ENCODE results near the gene IL10RA.

The IL10RA gene

DNA sequence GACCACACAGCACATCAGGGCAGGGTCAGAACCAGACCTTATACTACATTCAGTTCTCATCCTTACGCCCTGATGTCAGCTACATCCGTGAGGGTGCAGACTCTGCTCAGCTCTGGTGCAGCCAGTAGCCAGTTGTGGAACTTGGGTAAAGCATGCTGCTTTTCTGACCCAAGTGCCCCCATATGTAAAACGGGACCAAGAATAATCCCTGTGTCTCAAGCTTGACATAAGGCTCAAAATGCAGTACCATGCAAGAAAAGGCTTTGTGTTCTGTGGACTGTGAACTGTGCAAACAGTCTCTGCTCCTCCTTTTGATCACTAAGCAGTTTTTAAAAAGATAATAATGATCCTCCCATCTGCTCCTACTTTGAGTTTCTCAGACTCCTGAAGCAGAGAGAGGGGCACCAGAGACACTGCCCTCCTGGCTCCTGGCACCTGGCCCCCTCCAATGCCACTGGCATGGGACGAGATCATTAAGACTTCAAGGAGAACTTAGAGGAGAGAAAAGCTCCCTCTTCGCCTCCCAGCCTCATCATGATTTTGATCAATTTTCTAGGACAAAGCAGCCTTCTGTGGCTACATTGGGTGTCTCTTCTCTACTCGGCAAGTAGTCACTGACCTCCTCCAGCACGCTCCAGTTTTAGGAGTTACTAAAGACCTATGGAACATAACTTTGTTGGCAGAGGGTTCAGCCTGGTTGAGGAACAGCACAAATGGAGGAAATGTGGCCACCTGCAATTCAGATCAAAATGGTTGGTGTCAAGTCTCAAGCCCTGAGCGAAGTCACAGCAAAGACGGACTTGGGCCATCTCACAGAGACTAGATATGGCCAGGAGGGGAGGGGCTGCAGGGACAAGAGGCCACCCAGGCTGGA is 23.9 kb downstream of the IL10RA start:
- TF ChIP-seq, protein P1, sequence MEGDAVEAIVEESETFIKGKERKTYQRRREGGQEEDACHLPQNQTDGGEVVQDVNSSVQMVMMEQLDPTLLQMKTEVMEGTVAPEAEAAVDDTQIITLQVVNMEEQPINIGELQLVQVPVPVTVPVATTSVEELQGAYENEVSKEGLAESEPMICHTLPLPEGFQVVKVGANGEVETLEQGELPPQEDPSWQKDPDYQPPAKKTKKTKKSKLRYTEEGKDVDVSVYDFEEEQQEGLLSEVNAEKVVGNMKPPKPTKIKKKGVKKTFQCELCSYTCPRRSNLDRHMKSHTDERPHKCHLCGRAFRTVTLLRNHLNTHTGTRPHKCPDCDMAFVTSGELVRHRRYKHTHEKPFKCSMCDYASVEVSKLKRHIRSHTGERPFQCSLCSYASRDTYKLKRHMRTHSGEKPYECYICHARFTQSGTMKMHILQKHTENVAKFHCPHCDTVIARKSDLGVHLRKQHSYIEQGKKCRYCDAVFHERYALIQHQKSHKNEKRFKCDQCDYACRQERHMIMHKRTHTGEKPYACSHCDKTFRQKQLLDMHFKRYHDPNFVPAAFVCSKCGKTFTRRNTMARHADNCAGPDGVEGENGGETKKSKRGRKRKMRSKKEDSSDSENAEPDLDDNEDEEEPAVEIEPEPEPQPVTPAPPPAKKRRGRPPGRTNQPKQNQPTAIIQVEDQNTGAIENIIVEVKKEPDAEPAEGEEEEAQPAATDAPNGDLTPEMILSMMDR (IDR thresholded peaks at IDR 0.05; ENCODE audit: low read depth, low read length, missing control alignments), result no peak
- no peak overlapping the region for H3K4me3 ChIP-seq (ENCODE audit: low read depth, low read length)
- DNase-seq (ENCODE audit: low read depth), result no peak

DNA sequence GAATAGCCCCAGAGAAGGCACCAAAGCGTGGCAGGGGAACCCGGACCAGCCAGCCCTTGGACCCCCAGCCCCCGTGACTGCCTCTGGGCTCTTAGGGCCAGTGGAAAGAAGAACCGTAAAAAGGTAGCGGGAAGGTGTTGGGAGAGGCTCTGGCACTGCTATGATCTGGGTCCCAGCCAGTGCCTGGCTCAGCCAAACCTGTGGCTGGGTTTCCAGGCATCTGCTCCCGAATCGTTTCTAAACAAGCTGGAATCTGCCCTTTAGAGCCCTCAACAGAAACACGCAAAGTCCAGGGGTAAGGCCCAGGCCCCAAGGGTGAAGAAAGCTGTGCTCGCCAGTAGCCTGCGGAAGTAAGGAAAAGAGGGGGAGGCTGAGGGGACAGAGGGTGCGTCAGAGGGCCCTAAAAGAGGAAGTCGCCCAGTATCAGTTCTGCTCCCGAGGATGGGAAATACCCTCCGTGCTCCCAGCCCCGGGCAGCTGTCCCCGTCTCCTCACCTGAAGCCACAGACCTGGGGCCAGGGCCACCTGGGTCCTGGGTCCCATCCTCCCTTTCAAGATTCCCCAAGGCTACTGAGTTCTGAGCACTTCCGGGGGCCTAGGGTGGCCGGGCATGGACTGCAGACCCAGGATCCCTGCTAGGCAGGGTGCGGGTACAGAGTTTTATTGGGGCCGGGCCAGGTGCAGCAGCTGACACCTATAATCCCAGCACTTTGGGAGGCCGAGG is 24.7 kb downstream of the IL10RA start:
- TF ChIP-seq, protein P1 (IDR thresholded peaks at IDR 0.05; ENCODE audit: low read depth, low read length, missing control alignments), result no peak
- H3K4me3 ChIP-seq (ENCODE audit: low read depth, low read length), result no peak overlapping the region
- DNase-seq (ENCODE audit: low read depth), result peak; percentile 82

DNA sequence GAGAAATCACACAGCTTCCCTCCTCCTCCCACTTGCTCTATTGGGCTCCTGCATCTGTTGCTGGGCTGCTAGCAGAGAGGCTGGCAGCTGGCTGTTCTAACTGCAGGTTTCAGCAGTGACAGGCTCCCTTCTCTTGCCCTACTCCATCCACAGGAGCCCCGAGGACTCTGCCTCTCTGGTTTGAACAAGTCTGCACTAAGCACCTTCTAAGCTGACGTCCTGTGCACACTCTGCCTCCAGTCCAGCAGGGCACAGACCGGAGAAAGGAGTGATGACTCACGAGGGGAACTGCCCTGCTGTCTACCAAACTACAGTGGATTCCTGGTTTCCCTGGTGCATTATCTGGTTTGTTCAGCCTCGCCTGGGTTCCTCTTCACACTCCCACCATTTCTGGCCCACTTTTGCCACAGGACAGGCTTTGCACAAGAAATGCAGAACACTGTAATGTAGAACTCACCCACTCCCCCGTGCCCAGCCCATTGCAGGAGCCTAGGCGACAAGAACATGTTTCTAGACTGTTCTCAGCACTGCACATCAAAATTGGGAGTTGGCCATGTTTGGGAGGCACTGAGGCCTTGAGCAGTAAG is 26.0 kb downstream of the IL10RA start:
- H3K4me3 ChIP-seq (ENCODE audit: low read depth, low read length), result no peak overlapping the region
- TF ChIP-seq, protein P1 (IDR thresholded peaks at IDR 0.05; ENCODE audit: low read depth, low read length, missing control alignments), result no peak
- no peak for DNase-seq (ENCODE audit: low read depth)

GRCh38 chr11:118014022-118014421 is 27.8 kb downstream of the IL10RA start:
- H3K4me3 ChIP-seq (ENCODE audit: low read depth, low read length), result no peak overlapping the region
- TF ChIP-seq, protein P1 (IDR thresholded peaks at IDR 0.05; ENCODE audit: low read depth, low read length, missing control alignments), result no peak
- no peak for DNase-seq (ENCODE audit: low read depth)

GRCh38 chr11:118015385-118015841 is 29.2 kb downstream of the IL10RA start:
- TF ChIP-seq, protein P1 (IDR thresholded peaks at IDR 0.05; ENCODE audit: low read depth, low read length, missing control alignments), result no peak
- H3K4me3 ChIP-seq (ENCODE audit: low read depth, low read length), result no peak overlapping the region
- DNase-seq (ENCODE audit: low read depth), result no peak

DNA sequence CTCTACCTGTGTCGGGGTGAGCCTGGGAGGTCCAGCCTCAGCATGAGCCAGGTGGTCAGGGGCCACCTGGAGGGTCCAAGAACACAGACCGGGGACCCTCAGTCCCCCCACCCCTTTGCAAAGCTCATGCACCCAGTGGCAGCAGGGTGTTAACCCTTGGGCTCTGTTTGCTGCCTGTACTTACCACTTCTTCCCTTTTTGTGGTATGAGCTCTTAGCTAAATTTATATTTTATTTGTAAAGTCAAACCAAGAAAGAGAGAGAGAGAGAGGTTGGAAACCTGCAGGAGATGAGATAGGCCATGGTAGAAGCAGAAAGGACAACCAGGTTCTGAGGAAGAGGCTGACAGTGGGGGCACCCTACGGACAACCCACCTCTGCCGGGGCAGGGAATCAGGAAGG is 29.9 kb downstream of the IL10RA start:
- TF ChIP-seq, protein P1 (IDR thresholded peaks at IDR 0.05; ENCODE audit: low read depth, low read length, missing control alignments), result no peak
- DNase-seq (ENCODE audit: low read depth), result no peak

More for the DNA sequence above, 29.9 kb downstream of the IL10RA start:
- H3K4me3 ChIP-seq (ENCODE audit: low read depth, low read length), result no peak overlapping the region

Measured in GM12864 (cell line).